GM12873 (cell line): ENCODE measurements around the gene FOXF1.

Experiments used
- TF ChIP-seq, protein P1 (sequence below): IDR thresholded peaks from 2 replicates; pipeline ENCODE4 v1.5.1; 2012; ENCODE audit warnings: low read depth, mild to moderate bottlenecking, moderate library complexity, low read length, control low read depth; ENCODE audit not compliant: insufficient read depth; ENCODE audit errors: missing control alignments

Gene FOXF1

DNA sequence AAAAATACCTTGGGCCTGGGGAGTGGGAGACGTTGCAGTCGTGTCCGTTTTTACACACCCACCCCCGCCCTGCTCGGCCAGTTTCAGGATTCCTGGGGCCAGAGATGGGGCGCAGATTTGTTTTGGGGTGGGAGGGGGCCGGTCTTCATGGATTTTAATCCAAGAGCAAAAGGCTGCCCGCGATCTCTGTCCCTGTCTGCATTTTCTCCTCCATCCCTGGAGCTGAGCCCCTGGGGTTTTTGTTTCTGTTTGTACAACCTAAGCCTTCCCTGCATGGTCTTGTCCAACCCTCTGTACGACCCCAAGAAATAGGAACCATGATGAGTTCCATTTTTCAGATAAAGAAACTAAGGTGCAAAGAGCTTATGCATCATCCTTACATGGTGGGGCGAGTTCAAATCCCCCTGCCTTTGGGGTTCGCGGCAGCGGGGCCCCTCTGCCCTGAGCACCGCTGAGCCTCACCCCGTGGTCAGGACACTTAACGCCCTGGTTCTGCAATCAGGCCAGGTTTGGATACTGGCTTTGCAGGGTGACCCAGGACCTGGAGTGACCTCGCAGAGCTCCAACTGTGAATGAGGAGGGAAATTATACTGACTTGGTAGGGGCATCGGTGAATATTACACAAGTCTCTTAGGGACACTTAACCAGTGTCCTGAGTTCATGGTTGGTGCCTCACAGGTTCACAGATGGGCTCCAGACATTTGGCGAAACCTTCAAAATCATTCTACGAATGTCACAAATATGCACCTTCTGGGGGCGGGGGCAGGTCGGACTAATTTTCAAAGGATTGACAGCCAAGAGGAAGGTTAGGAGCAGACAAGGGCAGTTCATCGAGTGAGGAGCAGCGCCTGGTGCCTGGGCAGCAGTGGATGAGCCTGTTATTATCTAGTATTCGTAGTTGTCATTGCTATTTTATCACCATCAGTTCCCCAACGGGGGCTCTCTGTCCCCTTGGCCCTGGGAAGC, 4.1 kb upstream of the FOXF1 start:
- TF ChIP-seq, protein P1, sequence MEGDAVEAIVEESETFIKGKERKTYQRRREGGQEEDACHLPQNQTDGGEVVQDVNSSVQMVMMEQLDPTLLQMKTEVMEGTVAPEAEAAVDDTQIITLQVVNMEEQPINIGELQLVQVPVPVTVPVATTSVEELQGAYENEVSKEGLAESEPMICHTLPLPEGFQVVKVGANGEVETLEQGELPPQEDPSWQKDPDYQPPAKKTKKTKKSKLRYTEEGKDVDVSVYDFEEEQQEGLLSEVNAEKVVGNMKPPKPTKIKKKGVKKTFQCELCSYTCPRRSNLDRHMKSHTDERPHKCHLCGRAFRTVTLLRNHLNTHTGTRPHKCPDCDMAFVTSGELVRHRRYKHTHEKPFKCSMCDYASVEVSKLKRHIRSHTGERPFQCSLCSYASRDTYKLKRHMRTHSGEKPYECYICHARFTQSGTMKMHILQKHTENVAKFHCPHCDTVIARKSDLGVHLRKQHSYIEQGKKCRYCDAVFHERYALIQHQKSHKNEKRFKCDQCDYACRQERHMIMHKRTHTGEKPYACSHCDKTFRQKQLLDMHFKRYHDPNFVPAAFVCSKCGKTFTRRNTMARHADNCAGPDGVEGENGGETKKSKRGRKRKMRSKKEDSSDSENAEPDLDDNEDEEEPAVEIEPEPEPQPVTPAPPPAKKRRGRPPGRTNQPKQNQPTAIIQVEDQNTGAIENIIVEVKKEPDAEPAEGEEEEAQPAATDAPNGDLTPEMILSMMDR, result no peak

GRCh38 chr16:86507173-86508027, 2.9 kb upstream of the FOXF1 start:
- TF ChIP-seq, protein P1, result no peak

- TF ChIP-seq, protein P1, result no peak
Observed at GRCh38 chr16:86508028-86508946, 2.0 kb upstream of the FOXF1 start.

- TF ChIP-seq, protein P1, result no peak
Observed at GRCh38 chr16:86508947-86509758, 1.2 kb upstream of the FOXF1 start.

- TF ChIP-seq, protein P1, result no peak
Observed at GRCh38 chr16:86509759-86510464, 415 bp upstream of the FOXF1 start.

- TF ChIP-seq, protein P1, result no peak
Observed at GRCh38 chr16:86511317-86512161, 1.2 kb downstream of the FOXF1 start.
